Spleen (tissue), 7 donors: ENCODE data around the gene ARHGEF7.

ENCODE experiments used
- POLR2A ChIP-seq, 3 donors: fragments of 450-650 bp; IDR thresholded peaks; one replicate each; pipeline ENCODE4 v1.5.1; 2017; ENCODE audit warnings: antibody characterized with exemption in 3 of 3, mild to moderate bottlenecking in 1 of 3
- POLR2AphosphoS5 ChIP-seq, 3 donors: sonication (generic); formaldehyde crosslinking; IDR thresholded peaks; one replicate each; pipeline ENCODE4 v1.5.1; 2017; ENCODE audit warnings: antibody characterized with exemption in 3 of 3
- TF ChIP-seq, protein P1 (sequence below), 11 experiments: fragments of 200-600 bp in 7 of 11; fragments of 450-650 bp in 4 of 11; sonication (generic) in 4 of 11; IDR thresholded peaks in 8 of 11; conservative IDR thresholded peaks in 3 of 11; 1 replicate in 7 of 11; 2 replicates in 4 of 11; pipeline versions ENCODE4 v1.4.0 to v1.8.0; 2016 to 2021; ENCODE audit warnings: antibody characterized with exemption in 11 of 11, inconsistent platforms in 4 of 11, mild to moderate bottlenecking in 1 of 11
- donor health status: DM: no; HTN: no; CAD: no; lungs with moderate emphysema.
- donor health status: DM: no; HTN: no; CAD: no.
- donor health status: DM: no; HTN: no; CAD: no.

- TF ChIP-seq, protein P1, sequence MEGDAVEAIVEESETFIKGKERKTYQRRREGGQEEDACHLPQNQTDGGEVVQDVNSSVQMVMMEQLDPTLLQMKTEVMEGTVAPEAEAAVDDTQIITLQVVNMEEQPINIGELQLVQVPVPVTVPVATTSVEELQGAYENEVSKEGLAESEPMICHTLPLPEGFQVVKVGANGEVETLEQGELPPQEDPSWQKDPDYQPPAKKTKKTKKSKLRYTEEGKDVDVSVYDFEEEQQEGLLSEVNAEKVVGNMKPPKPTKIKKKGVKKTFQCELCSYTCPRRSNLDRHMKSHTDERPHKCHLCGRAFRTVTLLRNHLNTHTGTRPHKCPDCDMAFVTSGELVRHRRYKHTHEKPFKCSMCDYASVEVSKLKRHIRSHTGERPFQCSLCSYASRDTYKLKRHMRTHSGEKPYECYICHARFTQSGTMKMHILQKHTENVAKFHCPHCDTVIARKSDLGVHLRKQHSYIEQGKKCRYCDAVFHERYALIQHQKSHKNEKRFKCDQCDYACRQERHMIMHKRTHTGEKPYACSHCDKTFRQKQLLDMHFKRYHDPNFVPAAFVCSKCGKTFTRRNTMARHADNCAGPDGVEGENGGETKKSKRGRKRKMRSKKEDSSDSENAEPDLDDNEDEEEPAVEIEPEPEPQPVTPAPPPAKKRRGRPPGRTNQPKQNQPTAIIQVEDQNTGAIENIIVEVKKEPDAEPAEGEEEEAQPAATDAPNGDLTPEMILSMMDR (IDR thresholded peaks at IDR 0.05 in 8 of 11, conservative IDR thresholded peaks at IDR 0.05 in 3 of 11) = no peak
- TF ChIP-seq POLR2A (IDR thresholded peaks at IDR 0.05) (no peak), POLR2AphosphoS5 (IDR thresholded peaks at IDR 0.05) (no peak)
Observed at GRCh38 chr13:111353508-111353907, 238.4 kb downstream of the ARHGEF7 start.
